Mesenchymal stem cell (in vitro differentiated cells and primary cell): ENCODE measurements around the gene SMOC2.
A peak's percentile ranks its signal among the peaks of the same experiment; 100 is the strongest.

Experiments used
- DNase-seq: peaks from one replicate; pipeline ENCODE4 v3.0.0-alpha.2; 2013
- H2AFZ ChIP-seq: one replicate; pipeline ENCODE4 v1.6.1; 2013; ENCODE audit warnings: low read depth, mild to moderate bottlenecking, control low read depth, inconsistent platforms, low read length, moderate library complexity
- H2AK5ac ChIP-seq: 2 replicates; pipeline ENCODE4 v1.6.1; 2013; ENCODE audit warnings: low read length, moderate library complexity, mild to moderate bottlenecking, inconsistent platforms; ENCODE audit not compliant: severe bottlenecking
- H2BK120ac ChIP-seq: one replicate; pipeline ENCODE4 v1.6.1; 2013; ENCODE audit warnings: low read depth, mild to moderate bottlenecking, inconsistent platforms, low read length, moderate library complexity
- H2BK12ac ChIP-seq, 2 experiments: one replicate each; pipeline ENCODE4 v1.6.1; 2013; ENCODE audit warnings: inconsistent platforms in 2 of 2, low read length in 2 of 2, mild to moderate bottlenecking in 2 of 2, moderate library complexity in 2 of 2, control low read depth in 1 of 2
- H2BK15ac ChIP-seq: one replicate; pipeline ENCODE4 v1.6.1; 2013; ENCODE audit warnings: mild to moderate bottlenecking, low read depth, inconsistent platforms; ENCODE audit not compliant: poor library complexity, severe bottlenecking
- H2BK5ac ChIP-seq: 2 replicates; pipeline ENCODE4 v1.6.1; 2013; ENCODE audit warnings: low read depth, mild to moderate bottlenecking, low read length, control low read depth, inconsistent platforms; ENCODE audit not compliant: poor library complexity, severe bottlenecking
- H3K14ac ChIP-seq, 2 experiments: one replicate each; pipeline ENCODE4 v1.6.1; 2013; ENCODE audit warnings: inconsistent platforms in 2 of 2, low read length in 2 of 2, control low read depth in 1 of 2, mild to moderate bottlenecking in 1 of 2, moderate library complexity in 1 of 2
- H3K18ac ChIP-seq, 2 experiments: one replicate each; pipeline ENCODE4 v1.6.1; 2013; ENCODE audit warnings: inconsistent platforms in 2 of 2, low read length in 2 of 2, control low read depth in 1 of 2, low read depth in 1 of 2, mild to moderate bottlenecking in 1 of 2
- H3K23ac ChIP-seq, 2 experiments: one replicate each; pipeline ENCODE4 v1.6.1; 2013; ENCODE audit warnings: inconsistent platforms in 2 of 2, low read length in 2 of 2, mild to moderate bottlenecking in 2 of 2, moderate library complexity in 2 of 2, control low read depth in 1 of 2
- H3K27ac ChIP-seq: 2 replicates; pipeline ENCODE4 v1.5.1; 2013; ENCODE audit warnings: mild to moderate bottlenecking, moderate library complexity, low read length, control low read depth, inconsistent platforms; ENCODE audit not compliant: poor library complexity, severe bottlenecking
- H3K27me3 ChIP-seq, 2 experiments: 2 replicates each; pipeline versions ENCODE4 v1.6.1 to v1.7.0; 2013; ENCODE audit warnings: low read length in 2 of 2, mild to moderate bottlenecking in 2 of 2, moderate library complexity in 2 of 2, control low read depth in 1 of 2, inconsistent platforms in 1 of 2; ENCODE audit not compliant: control insufficient read depth in 1 of 2, insufficient read depth in 1 of 2
- H3K36me3 ChIP-seq, 2 experiments: 2 replicates each; pipeline versions ENCODE4 v1.6.1 to v1.7.0; 2013; ENCODE audit warnings: low read length in 2 of 2, control low read depth in 1 of 2, inconsistent platforms in 1 of 2, low read depth in 1 of 2, mild to moderate bottlenecking in 1 of 2; ENCODE audit not compliant: insufficient read depth in 2 of 2, control insufficient read depth in 1 of 2
- H3K4ac ChIP-seq, 2 experiments: one replicate each; pipeline ENCODE4 v1.6.1; 2013; ENCODE audit warnings: inconsistent platforms in 2 of 2, low read length in 2 of 2, mild to moderate bottlenecking in 2 of 2, moderate library complexity in 2 of 2, control low read depth in 1 of 2, low read depth in 1 of 2
- H3K4me1 ChIP-seq: 2 replicates; pipeline ENCODE4 v1.6.1; 2013; ENCODE audit warnings: low read depth, low read length, control low read depth; ENCODE audit not compliant: control insufficient read depth, insufficient read depth
- H3K4me2 ChIP-seq: 2 replicates; pipeline ENCODE4 v1.6.1; 2013; ENCODE audit warnings: low read length, mild to moderate bottlenecking, inconsistent platforms; ENCODE audit not compliant: poor library complexity, severe bottlenecking
- H3K4me3 ChIP-seq, 2 experiments: 2 replicates each; pipeline versions ENCODE4 v1.5.1 to v1.7.0; 2013; ENCODE audit warnings: low read length in 2 of 2, mild to moderate bottlenecking in 2 of 2, control low read depth in 1 of 2, low read depth in 1 of 2; ENCODE audit not compliant: insufficient read depth in 1 of 2
- H3K79me1 ChIP-seq: replicated peaks from 2 replicates; pipeline ENCODE4 v1.6.1; 2013; ENCODE audit warnings: mild to moderate bottlenecking, control low read depth, low read length, inconsistent platforms; ENCODE audit not compliant: poor library complexity, severe bottlenecking
- H3K9ac ChIP-seq: 2 replicates; pipeline ENCODE4 v1.7.0; 2013; ENCODE audit warnings: mild to moderate bottlenecking, low read length, moderate library complexity
- H3K9me3 ChIP-seq: 2 replicates; pipeline ENCODE4 v1.7.0; 2013; ENCODE audit warnings: mild to moderate bottlenecking, low read length; ENCODE audit not compliant: control insufficient read depth
- H4K8ac ChIP-seq: one replicate; pipeline ENCODE4 v1.6.1; 2013; ENCODE audit warnings: inconsistent platforms, mild to moderate bottlenecking, low read length, moderate library complexity
- H4K91ac ChIP-seq: one replicate; pipeline ENCODE4 v1.6.1; 2013; ENCODE audit warnings: mild to moderate bottlenecking, low read length, inconsistent platforms
- WGBS: methylation state at CpG from one replicate; pipeline ENCODE4 v1.1.7; 2013; ENCODE audit warnings: mixed read lengths; 5-methylcytosine and 5-hydroxymethylcytosine counted together

Gene SMOC2

GRCh38 chr6:168524571-168525001, 83.6 kb downstream of the SMOC2 start:
- no peak overlapping the region for H2BK5ac ChIP-seq

DNA sequence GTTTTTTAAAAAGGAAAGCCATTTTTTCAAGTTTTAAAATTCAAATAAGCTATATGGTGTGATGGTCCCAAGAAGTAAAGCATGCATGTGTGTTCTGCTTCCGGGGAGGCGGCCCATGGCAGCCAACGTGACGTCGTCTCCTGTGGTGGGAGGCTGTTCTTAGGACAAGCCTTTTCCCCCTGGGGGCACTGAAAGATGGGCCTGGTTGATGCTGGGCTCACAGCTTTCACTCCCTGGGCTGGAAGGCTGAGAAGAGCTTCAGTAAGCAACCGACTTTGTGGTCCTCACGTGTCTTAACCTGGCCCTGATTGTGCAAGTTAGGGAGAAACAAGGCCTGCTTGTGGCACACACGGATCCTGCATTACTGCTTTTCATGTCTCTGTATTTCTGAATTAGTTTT, 84.1 kb downstream of the SMOC2 start:
- H2BK120ac ChIP-seq = no peak overlapping the region
- no peak overlapping the region for H2AFZ ChIP-seq
- 93% methylated on average over 8 of the region's 8 CpGs for WGBS
- no peak overlapping the region for H2BK5ac ChIP-seq
- no peaks in the 10 kb centered on the region for H3K27me3 ChIP-seq
- H3K18ac ChIP-seq = no peak overlapping the region
- no peak overlapping the region for H2BK15ac ChIP-seq
- no peak overlapping the region for H4K91ac ChIP-seq
- no peak overlapping the region for H2BK12ac ChIP-seq
- no peak overlapping the region for H3K4me3 ChIP-seq
- no peak overlapping the region for H3K23ac ChIP-seq
- H4K8ac ChIP-seq = no peak overlapping the region
- no peak overlapping the region for H3K4ac ChIP-seq
- H3K14ac ChIP-seq = no peak overlapping the region
- no peak overlapping the region for H3K9ac ChIP-seq
- no peaks in the 10 kb centered on the region for H3K9me3 ChIP-seq
- H3K79me1 ChIP-seq = no peaks in the 10 kb centered on the region
- H3K4me2 ChIP-seq = no peak overlapping the region
- H3K27ac ChIP-seq = no peak overlapping the region
- H2AK5ac ChIP-seq = no peak overlapping the region
- no peak for DNase-seq
- no peaks in the 10 kb centered on the region for H3K4me1 ChIP-seq
- no peaks in the 10 kb centered on the region for H3K36me3 ChIP-seq

More at GRCh38 chr6:168524571-168525001, 83.6 kb downstream of the SMOC2 start:
- Histone ChIP-seq H3K79me1 (no peaks in the 10 kb centered on the region), H3K27me3 (no peaks in the 10 kb centered on the region), H3K23ac (no peak overlapping the region), H4K91ac (no peak overlapping the region), H2AK5ac (no peak overlapping the region), H3K4me3 (no peak overlapping the region), H4K8ac (no peak overlapping the region), H2BK12ac (no peak overlapping the region), H3K36me3 (no peaks in the 10 kb centered on the region), H2BK120ac (no peak overlapping the region), H2BK15ac (no peak overlapping the region), H3K9me3 (no peaks in the 10 kb centered on the region), H3K18ac (no peak overlapping the region), H3K9ac (no peak overlapping the region), H3K14ac (no peak overlapping the region), H2AFZ (no peak overlapping the region), H3K4me2 (no peak overlapping the region), H3K4me1 (no peaks in the 10 kb centered on the region), H3K4ac (no peak overlapping the region), H3K27ac (no peak overlapping the region)
- WGBS = 60% methylated on average over 13 of the region's 13 CpGs
- no peak for DNase-seq

GRCh38 chr6:168525926-168526630, 85.1 kb downstream of the SMOC2 start:
- Histone ChIP-seq H4K91ac (no peak overlapping the region), H2BK15ac (no peak overlapping the region), H3K9ac (no peak overlapping the region), H3K4me1 (no peaks in the 10 kb centered on the region), H3K27me3 (no peaks in the 10 kb centered on the region), H2BK5ac (no peak overlapping the region), H3K27ac (no peak overlapping the region), H2AK5ac (no peak overlapping the region), H2AFZ (no peak overlapping the region), H3K18ac (no peak overlapping the region), H3K14ac (no peak overlapping the region), H3K4me3 (no peak overlapping the region), H3K4me2 (no peak overlapping the region), H3K4ac (no peak overlapping the region), H3K79me1 (no peaks in the 10 kb centered on the region), H2BK12ac (no peak overlapping the region), H3K36me3 (no peaks in the 10 kb centered on the region), H4K8ac (no peak overlapping the region), H3K23ac (no peak overlapping the region), H2BK120ac (no peak overlapping the region), H3K9me3 (no peaks in the 10 kb centered on the region)
- no peak for DNase-seq
- WGBS = 90% methylated on average over 16 of the region's 16 CpGs

DNA sequence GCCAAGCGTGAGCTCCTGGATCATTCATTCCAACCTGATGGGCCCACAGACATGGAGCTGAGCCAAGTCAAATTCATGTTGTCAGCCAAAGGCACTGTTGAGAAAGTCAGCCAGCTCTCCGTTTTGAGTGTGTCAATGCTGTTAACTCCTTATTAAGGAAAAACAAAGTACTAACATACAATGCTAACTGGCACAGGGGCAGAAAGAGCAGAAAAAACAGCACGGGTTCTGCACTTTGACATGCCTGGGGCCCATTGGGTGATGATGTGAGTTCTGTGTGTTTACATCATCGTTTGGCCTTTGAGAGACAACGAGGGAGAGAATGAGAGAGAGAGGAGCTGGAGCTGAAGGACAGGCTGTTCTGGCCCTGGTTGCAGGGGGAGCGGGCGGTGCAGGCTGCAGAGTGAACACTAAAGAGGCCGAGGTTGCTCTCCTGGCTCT, 85.9 kb downstream of the SMOC2 start:
- Histone ChIP-seq H3K9me3 (no peaks in the 10 kb centered on the region), H3K27ac (no peak overlapping the region), H3K36me3 (no peaks in the 10 kb centered on the region), H3K23ac (no peak overlapping the region), H2BK120ac (no peak overlapping the region), H4K91ac (no peak overlapping the region), H3K4ac (no peak overlapping the region), H2AFZ (no peak overlapping the region), H2BK12ac (no peak overlapping the region), H4K8ac (no peak overlapping the region), H3K4me2 (no peak overlapping the region), H2AK5ac (no peak overlapping the region), H3K18ac (no peak overlapping the region), H3K27me3 (no peaks in the 10 kb centered on the region), H2BK5ac (no peak overlapping the region), H3K4me1 (no peaks in the 10 kb centered on the region), H3K4me3 (peak overlapping the region in 1 of 2 experiments; percentile 27), H3K9ac (peak overlapping the region; percentile 74), H3K79me1 (no peaks in the 10 kb centered on the region), H3K14ac (no peak overlapping the region), H2BK15ac (no peak overlapping the region)
- DNase-seq = no peak
- 82% methylated on average over 7 of the region's 8 CpGs for WGBS
